Natural killer cell (primary cell): ENCODE results near the gene XCL1. TPM values are rescaled to one million over a fixed set of nuclear protein-coding genes. Genes with fewer than 3 reads are reported as not detected.

Experiments used
- ATAC-seq, 3 donors: fragments of 150-1000 bp in 2 of 3; fragments of 200-7000 bp in 1 of 3; cut with Tn5 transposase; 1 replicate in 1 of 3; 2 replicates in 2 of 3; pipeline ENCODE4 v1.10.0; 2021; ENCODE audit warnings: mild to moderate bottlenecking in 2 of 3, moderate library complexity in 2 of 3
- DNase-seq, 2 donors: peaks; one replicate each; pipeline versions ENCODE4 v3.0.0 to v3.0.0-alpha.2; 2013 to 2021; ENCODE audit warnings: mixed read lengths in 1 of 2
- H3K27ac ChIP-seq: one replicate; pipeline ENCODE4 v1.5.1; 2013; ENCODE audit warnings: mild to moderate bottlenecking, low read length
- H3K27me3 ChIP-seq: one replicate; pipeline ENCODE4 v1.6.1; 2013; ENCODE audit warnings: low read length; ENCODE audit not compliant: control insufficient read depth, insufficient read depth
- H3K36me3 ChIP-seq: one replicate; pipeline ENCODE4 v1.6.1; 2013; ENCODE audit warnings: low read length; ENCODE audit not compliant: control insufficient read depth, insufficient read depth
- H3K4me1 ChIP-seq: one replicate; pipeline ENCODE4 v1.6.1; 2013; ENCODE audit warnings: low read length; ENCODE audit not compliant: control insufficient read depth, insufficient read depth
- H3K4me3 ChIP-seq: one replicate; pipeline ENCODE4 v1.5.1; 2013; ENCODE audit warnings: low read length
- H3K9me3 ChIP-seq: one replicate; pipeline ENCODE4 v1.6.1; 2013; ENCODE audit warnings: low read length; ENCODE audit not compliant: control insufficient read depth, insufficient read depth
- H3K27ac Mint-ChIP-seq, 2 donors: one replicate each; pipeline ENCODE4 v1.8.0; 2022; ENCODE audit warnings: mild to moderate bottlenecking in 2 of 2, mixed read lengths in 2 of 2, moderate library complexity in 1 of 2
- H3K27me3 Mint-ChIP-seq, 2 donors: one replicate each; pipeline ENCODE4 v1.8.0; 2022; ENCODE audit warnings: low read depth in 2 of 2, mixed read lengths in 2 of 2
- H3K36me3 Mint-ChIP-seq: one replicate; pipeline ENCODE4 v1.8.0; 2022; ENCODE audit warnings: mixed read lengths
- H3K4me1 Mint-ChIP-seq, 2 donors: one replicate each; pipeline ENCODE4 v1.8.0; 2022; ENCODE audit warnings: mixed read lengths in 2 of 2
- H3K4me3 Mint-ChIP-seq: one replicate; pipeline ENCODE4 v1.8.0; 2022; ENCODE audit warnings: mild to moderate bottlenecking, moderate library complexity, mixed read lengths
- H3K9me3 Mint-ChIP-seq, 2 donors: one replicate each; pipeline ENCODE4 v1.8.0; 2022; ENCODE audit warnings: mixed read lengths in 2 of 2
- WGBS: methylation state at CpG from one replicate; pipeline ENCODE4 v1.1.7; 2013; ENCODE audit warnings: missing lambda C conversion rate; ENCODE audit not compliant: insufficient coverage; 5-methylcytosine and 5-hydroxymethylcytosine counted together
- intact Hi-C: fragments of 100-400 bp; cut with micrococcal nuclease; formaldehyde crosslinking; loops from one replicate; pipeline ENCODE4 v1.14.2; 2022
- total RNA-seq, 4 donors: library from RNA; stranded (reverse); fragments of 120-200 nt in 1 of 4; gene quantifications; one replicate each; pipeline versions ENCODE4 v1.2.3 to v1.2.4, GENCODE V29; 2013 to 2022
- TF ChIP-seq, protein P1 (sequence below): fragments of 200-600 bp; IDR thresholded peaks from one replicate; pipeline ENCODE4 v1.8.0; 2022; ENCODE audit warnings: antibody characterized with exemption

The XCL1 gene
- total RNA-seq, 3 donors from 2014 or later (not counting 1 experiment from before 2014, with no cell fraction given) = 11.4 to 23.8 (median 16.1) TPM

DNA sequence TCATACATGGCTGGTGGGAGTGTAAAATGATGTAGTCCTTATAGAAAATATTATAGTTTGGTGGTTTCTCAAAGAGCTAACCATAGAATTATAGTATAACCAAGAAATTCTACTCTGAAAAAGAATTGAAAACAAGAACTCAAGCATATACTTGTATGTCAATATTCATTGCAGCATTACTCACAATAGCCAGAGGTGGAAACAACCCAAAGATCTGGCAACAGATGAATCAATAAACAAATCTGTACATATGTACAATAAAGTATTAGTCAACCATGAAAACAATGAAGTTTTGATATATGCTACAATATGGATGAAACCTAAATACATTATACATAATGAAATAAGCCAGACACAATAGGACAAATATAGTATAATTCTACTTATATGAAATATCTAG, 29.7 kb downstream of the XCL1 start:
- TF ChIP-seq, protein P1, sequence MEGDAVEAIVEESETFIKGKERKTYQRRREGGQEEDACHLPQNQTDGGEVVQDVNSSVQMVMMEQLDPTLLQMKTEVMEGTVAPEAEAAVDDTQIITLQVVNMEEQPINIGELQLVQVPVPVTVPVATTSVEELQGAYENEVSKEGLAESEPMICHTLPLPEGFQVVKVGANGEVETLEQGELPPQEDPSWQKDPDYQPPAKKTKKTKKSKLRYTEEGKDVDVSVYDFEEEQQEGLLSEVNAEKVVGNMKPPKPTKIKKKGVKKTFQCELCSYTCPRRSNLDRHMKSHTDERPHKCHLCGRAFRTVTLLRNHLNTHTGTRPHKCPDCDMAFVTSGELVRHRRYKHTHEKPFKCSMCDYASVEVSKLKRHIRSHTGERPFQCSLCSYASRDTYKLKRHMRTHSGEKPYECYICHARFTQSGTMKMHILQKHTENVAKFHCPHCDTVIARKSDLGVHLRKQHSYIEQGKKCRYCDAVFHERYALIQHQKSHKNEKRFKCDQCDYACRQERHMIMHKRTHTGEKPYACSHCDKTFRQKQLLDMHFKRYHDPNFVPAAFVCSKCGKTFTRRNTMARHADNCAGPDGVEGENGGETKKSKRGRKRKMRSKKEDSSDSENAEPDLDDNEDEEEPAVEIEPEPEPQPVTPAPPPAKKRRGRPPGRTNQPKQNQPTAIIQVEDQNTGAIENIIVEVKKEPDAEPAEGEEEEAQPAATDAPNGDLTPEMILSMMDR = no peak
- no peaks in the 10 kb centered on the region for H3K9me3 Mint-ChIP-seq
- no peaks in the 10 kb centered on the region for H3K4me1 ChIP-seq
- H3K4me1 Mint-ChIP-seq = peaks cover 0 to 4% of the 10 kb centered on the region in 2 donors
- H3K36me3 ChIP-seq = no peaks in the 10 kb centered on the region
- H3K27ac Mint-ChIP-seq = no peak overlapping the region
- H3K4me3 Mint-ChIP-seq = no peak overlapping the region
- peaks cover 4 to 18% of the 10 kb centered on the region in 2 donors for H3K27me3 Mint-ChIP-seq
- ATAC-seq (no peak), DNase-seq (no peak)
- no peaks in the 10 kb centered on the region for H3K27me3 ChIP-seq
- H3K36me3 Mint-ChIP-seq = no peaks in the 10 kb centered on the region
- no peak overlapping the region for H3K4me3 ChIP-seq
- intact Hi-C loops = loop anchor here (10.0 kb wide), 2 partner anchors 529 to 1199 kb away; no protein-coding TSS in a partner anchor
- no peak overlapping the region for H3K27ac ChIP-seq
- no peaks in the 10 kb centered on the region for H3K9me3 ChIP-seq

DNA sequence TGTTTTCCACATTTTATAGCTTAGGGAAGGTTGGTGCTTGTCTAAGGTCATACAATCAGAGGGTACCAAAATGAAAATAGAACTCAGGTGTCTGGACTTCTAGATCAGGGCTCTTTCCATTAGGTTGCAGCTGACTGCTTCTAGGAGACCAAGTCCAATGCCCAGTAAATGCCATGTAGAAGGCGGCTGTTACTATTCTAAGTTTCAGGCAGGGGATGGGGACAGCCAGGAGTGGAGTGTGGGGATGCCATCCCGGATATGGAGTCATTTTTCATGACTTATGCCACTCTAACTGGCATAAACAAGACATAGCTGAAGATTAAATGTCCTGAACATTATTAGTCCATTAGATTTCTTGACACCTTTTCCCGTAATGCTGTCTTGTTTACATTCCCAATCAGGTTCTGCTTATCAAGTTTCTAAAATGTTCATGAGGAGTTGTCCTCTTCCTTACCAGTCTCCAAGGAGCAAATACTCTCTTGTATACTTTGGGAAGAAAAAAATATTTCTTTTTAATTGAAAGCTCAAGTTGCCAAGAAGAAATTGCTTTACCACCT, 31.5 kb downstream of the XCL1 start:
- intact Hi-C loops = loop anchor here (10.0 kb wide), 2 partner anchors 527 to 1197 kb away; no protein-coding TSS in a partner anchor
- H3K27me3 Mint-ChIP-seq = peaks cover 4 to 18% of the 10 kb centered on the region in 2 donors
- H3K4me3 Mint-ChIP-seq = no peak overlapping the region
- Histone ChIP-seq H3K9me3 (no peaks in the 10 kb centered on the region), H3K4me3 (no peak overlapping the region), H3K36me3 (no peaks in the 10 kb centered on the region), H3K27ac (no peak overlapping the region), H3K4me1 (no peaks in the 10 kb centered on the region), H3K27me3 (no peaks in the 10 kb centered on the region)
- no peaks in the 10 kb centered on the region for H3K9me3 Mint-ChIP-seq
- DNase-seq (no peak), ATAC-seq (no peak)
- H3K27ac Mint-ChIP-seq = no peak overlapping the region
- peaks cover 0 to 4% of the 10 kb centered on the region in 2 donors for H3K4me1 Mint-ChIP-seq
- H3K36me3 Mint-ChIP-seq = no peaks in the 10 kb centered on the region
- WGBS = 91% methylated on average over 3 of the region's 3 CpGs
- TF ChIP-seq, protein P1 = no peak

DNA sequence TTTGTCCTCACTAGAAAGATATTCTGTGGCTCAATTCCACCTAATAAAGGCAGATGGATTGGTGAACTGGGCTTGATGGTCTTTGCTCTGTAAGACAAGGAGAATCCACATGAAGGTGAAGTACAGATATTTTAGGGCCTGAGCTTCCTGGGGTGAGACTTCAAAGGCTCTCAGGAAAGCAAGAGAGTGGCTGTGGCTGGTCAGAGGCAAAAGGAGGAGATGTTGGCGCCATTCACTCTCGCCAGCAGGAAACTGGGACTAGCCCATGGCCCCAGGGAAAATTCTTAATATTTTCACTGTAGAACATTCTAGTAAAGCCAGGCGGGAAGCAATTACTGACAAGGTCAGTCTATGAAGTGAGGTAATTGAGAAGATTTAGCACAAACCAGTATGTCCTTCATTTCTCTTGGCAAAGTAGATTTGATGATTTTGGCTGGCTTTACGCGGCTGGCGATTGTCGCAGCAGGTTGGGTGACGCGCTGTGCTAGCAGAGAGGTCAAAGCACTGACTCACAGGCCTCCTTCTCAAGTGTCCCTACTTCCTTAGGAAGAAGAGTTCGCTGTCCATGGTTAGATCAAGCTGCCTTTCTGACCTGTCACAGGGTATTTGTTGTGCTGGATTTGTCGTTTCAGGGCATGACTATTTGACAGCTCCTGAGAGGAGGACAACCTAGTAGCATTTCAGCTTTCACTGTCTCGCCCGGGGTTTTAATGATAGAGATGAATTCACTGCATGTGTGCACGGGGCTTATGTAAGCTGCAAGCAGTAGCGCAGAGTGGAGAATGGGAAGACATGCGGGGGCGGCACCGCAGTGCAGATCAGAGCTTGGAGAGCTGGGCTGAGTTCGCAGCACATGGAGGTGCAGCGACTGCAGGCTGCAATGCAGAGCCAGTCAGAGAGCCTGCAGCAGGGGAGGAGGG, 32.7 kb downstream of the XCL1 start:
- WGBS = 92% methylated on average over 20 of the region's 20 CpGs
- Mint-ChIP-seq H3K4me1 (no peaks in the 10 kb centered on the region), H3K9me3 (no peaks in the 10 kb centered on the region), H3K36me3 (no peaks in the 10 kb centered on the region), H3K27ac (no peak overlapping the region), H3K27me3 (peaks cover 4 to 18% of the 10 kb centered on the region in 2 donors), H3K4me3 (no peak overlapping the region)
- H3K4me1 ChIP-seq = no peaks in the 10 kb centered on the region
- no peak overlapping the region for H3K27ac ChIP-seq
- DNase-seq = no peak
- no peaks in the 10 kb centered on the region for H3K9me3 ChIP-seq
- intact Hi-C loops = loop anchor here (10.0 kb wide), 2 partner anchors 526 to 1196 kb away; no protein-coding TSS in a partner anchor
- TF ChIP-seq, protein P1 = no peak
- no peak for ATAC-seq
- no peaks in the 10 kb centered on the region for H3K27me3 ChIP-seq
- H3K4me3 ChIP-seq = no peak overlapping the region
- no peaks in the 10 kb centered on the region for H3K36me3 ChIP-seq
